ENCODE results near the gene FAM107B. TPM values are rescaled to one million over a fixed set of nuclear protein-coding genes. Genes with fewer than 3 reads are reported as not detected.

FAM107B gene
- 10 to 100 TPM; 24.1 to 69.7 (median 43.2) TPM for total RNA-seq

- Histone ChIP-seq H3K4me1 (no peaks in the 10 kb centered on the region), H3K4me3 (no peak within 1 kb of the TSS), H3K9me3 (no peaks in the 10 kb centered on the region), H3K27ac (no peak within 1 kb of the TSS), H3K27me3 (no peaks in the 10 kb centered on the region), H3K36me3 (no peaks in the 10 kb centered on the region)
- intact Hi-C loops (cut with DNase I; ENCODE audit: low total_unique reads), result no loop called here
- DNase-seq, result no peak
- TF ChIP-seq POLR2A (IDR thresholded peaks at IDR 0.05), result no peak
- TF ChIP-seq CTCF (IDR thresholded peaks at IDR 0.05), result no peak
These were observed at the start of gene FAM107B for GRCh38 chr10:14774797-14775196. Gene FAM107B, minus strand, starts transcription at chr10:14774897. Its CDS starts 234 bp downstream, at chr10:14774663.

- Histone ChIP-seq H3K9me3 (no peaks in the 10 kb centered on the region), H3K27me3 (no peaks in the 10 kb centered on the region), H3K4me3 (no peak overlapping the region), H3K4me1 (no peaks in the 10 kb centered on the region), H3K36me3 (no peaks in the 10 kb centered on the region), H3K27ac (no peak overlapping the region)
- TF ChIP-seq POLR2A (IDR thresholded peaks at IDR 0.05), result no peak
- no peak for TF ChIP-seq CTCF (IDR thresholded peaks at IDR 0.05)
- DNase-seq, result no peak
- intact Hi-C loops (cut with DNase I; ENCODE audit: low total_unique reads), result no loop called here
These were observed 49.3 kb upstream of the FAM107B start for GRCh38 chr10:14823966-14824365.

GRCh38 chr10:14822879-14823755 lies 48.4 kb upstream of the FAM107B start:
- TF ChIP-seq CTCF (IDR thresholded peaks at IDR 0.05) (peak; percentile 61 to 71 (median 66)), POLR2A (IDR thresholded peaks at IDR 0.05) (no peak)
- peak; percentile 32 to 42 for DNase-seq
- intact Hi-C loops (cut with DNase I; ENCODE audit: low total_unique reads), result no loop called here

GRCh38 chr10:14821635-14822375 lies 47.1 kb upstream of the FAM107B start:
- intact Hi-C loops (cut with DNase I; ENCODE audit: low total_unique reads), result no loop called here
- H3K36me3 ChIP-seq, result no peaks in the 10 kb centered on the region
- no peak for DNase-seq
- no peak overlapping the region for H3K27ac ChIP-seq
- H3K4me1 ChIP-seq, result no peaks in the 10 kb centered on the region
- no peak overlapping the region for H3K4me3 ChIP-seq
- TF ChIP-seq POLR2A (IDR thresholded peaks at IDR 0.05), result no peak
- no peak for TF ChIP-seq CTCF (IDR thresholded peaks at IDR 0.05)
- no peaks in the 10 kb centered on the region for H3K9me3 ChIP-seq
- no peaks in the 10 kb centered on the region for H3K27me3 ChIP-seq

More at GRCh38 chr10:14822879-14823755, 48.4 kb upstream of the FAM107B start:
- Histone ChIP-seq H3K27ac (no peak overlapping the region), H3K36me3 (no peaks in the 10 kb centered on the region), H3K4me3 (no peak overlapping the region), H3K27me3 (no peaks in the 10 kb centered on the region), H3K9me3 (no peaks in the 10 kb centered on the region), H3K4me1 (no peaks in the 10 kb centered on the region)

GRCh38 chr10:14820775-14821154 lies 46.1 kb upstream of the FAM107B start:
- intact Hi-C loops (cut with DNase I; ENCODE audit: low total_unique reads), result no loop called here

More at GRCh38 chr10:14820775-14821154, 46.1 kb upstream of the FAM107B start:
- TF ChIP-seq CTCF (IDR thresholded peaks at IDR 0.05) (no peak), POLR2A (IDR thresholded peaks at IDR 0.05) (no peak)
- Histone ChIP-seq H3K9me3 (no peaks in the 10 kb centered on the region), H3K4me1 (no peaks in the 10 kb centered on the region), H3K27me3 (no peaks in the 10 kb centered on the region), H3K36me3 (no peaks in the 10 kb centered on the region), H3K4me3 (no peak overlapping the region), H3K27ac (no peak overlapping the region)
- no peak for DNase-seq

Measured in uterus (tissue), 4 donors.